IMR-90 (cell line): Measurements from ENCODE around the gene INTS11.

ENCODE experiments used
- CEBPB ChIP-seq: IDR thresholded peaks from 2 replicates; pipeline ENCODE4 v1.6.1; 2012; ENCODE audit warnings: low read depth, low read length, improper control_type of control experiment
- FOS ChIP-seq: fragments of 150-350 bp; IDR thresholded peaks from 2 replicates; pipeline ENCODE4 v1.6.1; 2016; ENCODE audit warnings: low read depth, low read length
- MAFK ChIP-seq: IDR thresholded peaks from 2 replicates; pipeline ENCODE4 v1.6.1; 2012; ENCODE audit warnings: low read depth, low read length, improper control_type of control experiment
- MAZ ChIP-seq: IDR thresholded peaks from 2 replicates; pipeline ENCODE4 v1.6.1; 2012; ENCODE audit warnings: low read depth, mild to moderate bottlenecking, low read length, improper control_type of control experiment, moderate library complexity, borderline replicate concordance
- POLR2A ChIP-seq: IDR thresholded peaks from 2 replicates; pipeline ENCODE4 v1.6.1; 2012; ENCODE audit warnings: mild to moderate bottlenecking, low read depth, low read length
- RAD21 ChIP-seq: IDR thresholded peaks from 2 replicates; pipeline ENCODE4 v1.6.1; 2012; ENCODE audit warnings: low read length, improper control_type of control experiment
- RFX5 ChIP-seq: IDR thresholded peaks from 2 replicates; pipeline ENCODE4 v1.8.0; 2012; ENCODE audit warnings: low read depth, mild to moderate bottlenecking, low read length, moderate library complexity
- TF ChIP-seq, protein P1 (sequence below): conservative IDR thresholded peaks from 2 replicates; pipeline ENCODE4 v1.5.1; 2012; ENCODE audit warnings: mild to moderate bottlenecking, low read depth, low read length, improper control_type of control experiment

- TF ChIP-seq, protein P1, sequence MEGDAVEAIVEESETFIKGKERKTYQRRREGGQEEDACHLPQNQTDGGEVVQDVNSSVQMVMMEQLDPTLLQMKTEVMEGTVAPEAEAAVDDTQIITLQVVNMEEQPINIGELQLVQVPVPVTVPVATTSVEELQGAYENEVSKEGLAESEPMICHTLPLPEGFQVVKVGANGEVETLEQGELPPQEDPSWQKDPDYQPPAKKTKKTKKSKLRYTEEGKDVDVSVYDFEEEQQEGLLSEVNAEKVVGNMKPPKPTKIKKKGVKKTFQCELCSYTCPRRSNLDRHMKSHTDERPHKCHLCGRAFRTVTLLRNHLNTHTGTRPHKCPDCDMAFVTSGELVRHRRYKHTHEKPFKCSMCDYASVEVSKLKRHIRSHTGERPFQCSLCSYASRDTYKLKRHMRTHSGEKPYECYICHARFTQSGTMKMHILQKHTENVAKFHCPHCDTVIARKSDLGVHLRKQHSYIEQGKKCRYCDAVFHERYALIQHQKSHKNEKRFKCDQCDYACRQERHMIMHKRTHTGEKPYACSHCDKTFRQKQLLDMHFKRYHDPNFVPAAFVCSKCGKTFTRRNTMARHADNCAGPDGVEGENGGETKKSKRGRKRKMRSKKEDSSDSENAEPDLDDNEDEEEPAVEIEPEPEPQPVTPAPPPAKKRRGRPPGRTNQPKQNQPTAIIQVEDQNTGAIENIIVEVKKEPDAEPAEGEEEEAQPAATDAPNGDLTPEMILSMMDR = no peak
- TF ChIP-seq MAZ (no peak), RAD21 (no peak), MAFK (no peak), CEBPB (no peak), POLR2A (no peak), FOS (no peak), RFX5 (no peak)
Observed at GRCh38 chr1:1313500-1314236, 10.8 kb downstream of the INTS11 start.
